ENCODE measurements around the gene GALNT6.

The GALNT6 gene

GRCh38 chr12:51405801-51406207, 14.6 kb upstream of the GALNT6 start:
- DNase-seq (ENCODE audit: extremely low read depth in 1 of 2, low read depth in 1 of 2), result no peak

DNA sequence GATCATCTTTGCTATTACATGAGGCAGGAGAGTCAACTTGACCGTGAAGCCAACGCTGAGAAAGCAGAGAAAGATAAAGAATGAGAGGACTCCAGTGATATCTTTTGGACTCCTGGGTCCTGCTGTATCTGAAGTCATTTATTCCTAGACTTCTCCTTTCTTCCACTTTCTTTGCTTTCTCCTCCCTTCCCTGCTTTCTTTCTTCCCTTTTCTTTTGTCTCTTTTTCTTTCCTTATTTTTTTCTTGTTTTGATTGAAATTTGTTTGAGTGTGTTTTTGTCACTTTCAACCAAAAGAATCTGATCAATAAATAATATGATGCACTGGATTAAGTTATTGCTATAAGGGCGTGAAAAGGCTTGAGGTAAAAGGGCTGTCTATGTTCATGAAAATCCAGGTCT, 13.4 kb upstream of the GALNT6 start:
- DNase-seq (ENCODE audit: extremely low read depth in 1 of 2, low read depth in 1 of 2), result no peak

GRCh38 chr12:51403681-51404136, 12.5 kb upstream of the GALNT6 start:
- no peak for DNase-seq (ENCODE audit: extremely low read depth in 1 of 2, low read depth in 1 of 2)

DNA sequence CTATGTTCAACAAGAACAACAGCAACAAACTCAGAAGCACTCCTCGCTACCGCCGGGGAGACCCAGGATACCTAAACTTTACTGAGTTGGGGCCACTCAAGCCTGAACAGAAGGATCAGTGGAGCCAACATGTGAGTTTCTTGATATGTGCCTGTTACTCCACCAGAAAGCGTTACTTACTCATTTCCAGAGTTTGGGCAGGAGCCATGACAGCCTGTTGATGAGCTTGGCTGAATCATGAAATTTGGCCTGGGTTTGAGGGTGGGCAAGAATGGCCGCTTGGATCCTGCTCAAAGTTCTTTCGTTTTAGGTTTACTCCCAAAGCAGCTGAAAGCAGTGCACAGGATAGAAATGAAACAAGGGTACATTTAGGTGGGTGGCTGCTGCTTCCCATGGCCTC, 12.0 kb upstream of the GALNT6 start:
- no peak for DNase-seq (ENCODE audit: extremely low read depth in 1 of 2, low read depth in 1 of 2)

GRCh38 chr12:51401900-51402299, 10.7 kb upstream of the GALNT6 start:
- DNase-seq (ENCODE audit: extremely low read depth in 1 of 2, low read depth in 1 of 2), result no peak

DNA sequence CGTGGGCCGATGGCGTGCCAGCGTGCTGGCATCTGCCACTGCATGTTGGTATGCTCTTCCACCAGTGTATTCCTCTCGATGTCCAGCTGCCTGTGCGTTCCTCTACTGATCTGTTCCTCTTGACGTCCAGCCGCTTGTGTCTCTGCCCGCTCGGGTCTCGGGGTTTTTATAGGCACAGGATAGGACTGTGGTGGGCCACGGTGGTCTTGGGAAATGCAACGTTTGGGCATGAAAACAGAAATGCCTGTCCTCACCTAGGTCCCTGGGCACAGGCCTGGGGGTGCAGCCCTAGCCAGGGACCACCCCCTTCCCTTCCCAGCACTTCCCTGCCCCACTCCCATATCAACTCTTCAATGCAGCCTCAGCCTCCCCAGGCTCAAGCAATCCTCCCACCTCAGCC, 10.3 kb upstream of the GALNT6 start:
- no peak for DNase-seq (ENCODE audit: extremely low read depth in 1 of 2, low read depth in 1 of 2)

GRCh38 chr12:51401020-51401419, 9.8 kb upstream of the GALNT6 start:
- DNase-seq (ENCODE audit: extremely low read depth in 1 of 2, low read depth in 1 of 2), result no peak

DNA sequence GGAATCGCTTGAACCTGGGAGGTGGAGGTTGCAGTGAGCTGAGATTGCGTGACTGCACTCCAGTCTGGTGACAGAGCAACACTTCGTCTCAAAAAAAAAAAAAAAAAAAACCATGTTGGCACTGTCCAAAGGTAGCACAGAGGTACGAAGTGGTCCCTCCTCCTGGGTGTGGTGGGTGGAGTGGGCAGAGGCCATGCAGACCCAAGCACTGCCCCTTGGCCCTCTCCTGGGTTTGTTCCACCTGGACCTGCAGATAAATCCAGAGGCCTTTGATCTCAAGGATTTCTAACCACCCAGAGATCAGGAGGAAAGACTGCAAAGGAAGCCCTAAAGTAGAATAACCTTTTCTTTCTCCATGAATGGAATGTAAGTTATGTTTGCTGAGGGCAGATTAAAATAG, 8.7 kb upstream of the GALNT6 start:
- DNase-seq (ENCODE audit: extremely low read depth in 1 of 2, low read depth in 1 of 2), result no peak

GRCh38 chr12:51397670-51398069, 6.5 kb upstream of the GALNT6 start:
- no peak for DNase-seq (ENCODE audit: extremely low read depth in 1 of 2, low read depth in 1 of 2)

DNA sequence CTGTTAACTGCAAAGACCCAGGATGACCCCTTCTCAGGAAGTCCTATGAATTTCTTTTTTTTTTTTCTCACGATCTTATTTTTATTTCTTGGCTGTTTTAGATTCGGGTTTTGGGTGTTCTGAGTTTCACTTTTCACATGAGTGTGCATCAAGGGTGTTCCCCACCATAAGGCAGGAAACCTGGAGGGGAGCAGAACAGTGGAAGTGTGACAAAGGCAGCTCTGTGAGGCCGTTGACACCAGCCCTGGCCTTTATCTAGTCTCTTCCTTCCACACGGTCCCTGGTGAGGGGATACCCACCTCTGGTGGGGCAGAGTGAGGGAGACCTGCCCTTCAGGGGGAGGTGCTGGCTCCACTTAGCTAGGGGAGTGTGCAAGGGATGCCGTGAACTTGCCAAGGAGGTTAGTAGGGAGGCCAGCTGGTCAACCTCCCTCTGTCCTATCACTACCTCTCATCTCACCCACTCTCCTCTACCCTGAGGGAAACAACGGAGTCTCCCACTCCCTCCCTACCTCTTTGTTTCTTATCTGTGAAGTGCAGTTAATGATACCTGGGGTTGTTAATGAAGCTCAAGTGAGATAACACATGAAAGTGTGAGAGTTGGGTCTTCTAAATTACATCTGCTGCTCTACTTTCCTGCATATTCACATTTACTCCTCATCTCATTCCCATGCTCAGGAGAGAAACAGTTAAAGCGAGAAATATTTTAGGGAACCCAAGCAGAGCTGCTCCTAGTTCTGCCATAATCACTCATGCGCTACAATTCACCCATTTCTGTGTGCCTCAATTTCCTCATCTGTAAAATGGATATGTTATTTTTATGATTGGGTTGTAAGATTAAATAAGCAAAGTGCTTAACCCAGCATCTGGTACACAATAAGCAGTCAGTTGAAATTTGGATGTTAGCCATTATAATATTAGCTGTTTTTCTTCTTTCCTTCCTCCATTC, 4.4 kb upstream of the GALNT6 start:
- peak in 1 of 2 donors; percentile 30 for DNase-seq (ENCODE audit: extremely low read depth in 1 of 2, low read depth in 1 of 2)

DNA sequence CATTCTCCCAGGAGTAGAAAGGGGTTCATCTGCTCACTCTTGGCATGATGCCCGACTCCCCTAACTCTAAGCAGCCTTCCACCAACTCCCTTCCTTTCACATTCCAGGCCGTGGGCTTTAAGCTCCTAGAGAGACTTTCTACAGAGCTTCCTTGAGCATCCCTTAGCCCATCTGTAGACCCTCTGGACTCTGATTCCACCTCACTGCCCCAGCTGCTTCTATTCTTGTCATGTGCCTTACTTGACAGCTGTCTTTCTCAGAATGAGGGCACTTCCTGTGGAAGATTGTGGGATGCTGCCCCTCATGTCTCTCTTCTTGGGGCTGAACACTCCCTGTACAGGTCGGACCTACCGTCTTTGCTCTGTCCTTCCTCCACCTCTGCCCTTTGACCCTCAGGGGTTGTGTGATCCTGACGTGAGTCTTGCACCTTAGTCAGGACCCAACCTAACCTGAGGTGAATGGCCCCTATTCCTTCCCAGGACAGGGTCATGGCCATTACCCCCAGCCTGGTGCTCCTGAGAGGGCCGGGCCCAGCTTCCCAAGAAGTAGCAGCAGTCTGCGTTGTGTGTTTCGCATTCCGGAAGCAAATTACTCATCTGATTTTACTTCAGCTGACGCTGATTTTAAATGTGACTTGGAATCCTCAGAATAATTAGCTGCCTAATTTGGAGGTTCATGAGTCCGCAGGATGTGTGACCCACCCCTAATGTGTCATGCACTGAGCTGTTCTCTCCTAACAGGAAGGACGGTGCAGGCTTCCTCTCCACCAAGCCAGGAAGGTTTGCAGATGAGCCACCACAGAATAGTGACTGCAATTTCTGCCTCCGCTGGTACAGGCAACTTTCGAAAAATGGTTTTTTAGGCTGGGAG, 2.7 kb upstream of the GALNT6 start:
- DNase-seq (ENCODE audit: extremely low read depth in 1 of 2, low read depth in 1 of 2), result peak in 1 of 2 donors; percentile 61

DNA sequence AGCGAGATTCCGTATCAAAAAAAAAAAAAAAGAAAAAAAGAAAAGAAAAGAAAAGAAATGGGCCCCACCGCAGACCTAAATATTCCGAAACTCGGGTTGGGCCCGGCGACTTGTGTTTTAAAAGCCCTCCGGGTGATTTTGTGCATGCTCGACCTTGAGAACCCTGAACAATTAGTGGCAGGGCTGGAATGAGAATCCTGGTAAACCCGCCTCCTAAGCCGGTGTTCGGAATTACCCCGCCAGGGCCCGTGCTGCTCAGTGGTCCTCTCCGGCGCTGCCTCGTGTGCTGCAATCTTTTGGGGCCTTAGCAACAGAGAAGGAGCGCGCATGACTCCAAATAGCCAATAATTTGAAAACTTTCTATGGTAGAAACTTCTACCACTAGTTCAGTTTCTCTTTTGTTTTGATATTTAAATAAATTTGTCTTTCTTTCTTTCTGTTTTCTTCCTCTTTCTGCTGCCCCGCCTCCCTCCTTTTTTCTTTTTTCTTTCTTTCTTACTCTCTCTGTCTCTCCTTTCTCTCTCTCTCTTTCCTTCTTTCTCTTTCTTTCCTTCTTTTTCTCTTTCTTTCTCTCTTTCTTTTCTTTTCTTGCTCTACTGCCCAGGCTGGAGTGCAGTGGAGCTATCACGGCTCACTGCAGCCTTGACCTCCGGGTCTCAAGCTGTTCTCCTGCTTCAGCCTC, 1.5 kb upstream of the GALNT6 start:
- no peak for DNase-seq (ENCODE audit: extremely low read depth in 1 of 2, low read depth in 1 of 2)

GRCh38 chr12:51390891-51391282, 319 bp downstream of the GALNT6 start:
- DNase-seq (ENCODE audit: extremely low read depth in 1 of 2, low read depth in 1 of 2), result no peak

DNA sequence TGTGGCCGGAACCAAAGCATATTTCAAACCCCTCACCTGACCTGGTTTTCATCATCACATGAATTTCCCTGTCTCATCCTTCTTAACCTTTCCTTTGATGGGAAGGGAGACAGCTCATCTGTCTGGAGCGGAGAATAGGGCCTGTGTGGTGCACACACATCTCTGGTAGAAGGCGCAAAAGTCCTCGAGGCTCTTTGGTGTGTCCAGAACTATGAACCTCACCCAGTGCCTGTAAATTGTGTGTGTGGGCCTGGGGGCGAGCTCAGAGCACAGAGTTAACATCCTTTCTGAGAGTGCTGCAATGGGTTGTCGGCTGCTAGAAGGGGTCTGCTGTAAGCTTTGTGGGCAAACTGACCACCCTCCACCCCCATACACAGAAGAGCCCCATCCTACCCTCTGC, 749 bp downstream of the GALNT6 start:
- DNase-seq (ENCODE audit: extremely low read depth in 1 of 2, low read depth in 1 of 2), result no peak

DNA sequence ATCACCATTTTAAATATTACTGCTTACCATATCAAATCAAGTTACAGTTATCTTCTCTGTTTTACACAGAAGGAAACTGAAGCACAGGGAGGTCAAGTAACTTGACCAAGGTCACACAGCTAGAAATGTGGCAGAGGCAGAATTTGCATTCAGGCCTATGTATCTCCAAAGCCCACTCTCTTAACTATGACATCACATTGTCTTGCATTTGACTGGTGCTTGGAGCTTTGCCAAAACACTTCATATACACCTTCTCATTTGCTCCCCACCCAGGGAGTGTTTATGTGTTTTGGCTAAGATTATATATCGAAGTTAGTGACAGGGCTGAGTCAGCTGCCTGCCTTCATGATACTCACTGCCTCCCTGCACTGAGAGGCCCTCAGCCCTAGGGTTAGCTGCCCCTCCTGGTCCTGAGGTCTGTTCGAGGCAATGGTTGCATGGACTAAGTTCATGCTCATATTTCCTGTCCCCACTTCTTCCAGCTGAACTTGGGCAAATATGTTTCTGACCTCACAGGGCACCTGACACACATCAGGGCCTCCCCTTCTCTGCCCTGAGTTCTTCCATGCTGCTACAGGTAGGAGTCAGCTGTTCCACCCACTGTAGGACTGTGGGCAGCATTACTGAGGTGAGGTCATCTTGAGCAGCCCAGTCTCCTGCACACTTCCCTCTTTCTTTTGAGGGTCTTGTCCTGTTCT, 1.8 kb downstream of the GALNT6 start:
- peak in 1 of 2 donors; percentile 19 for DNase-seq (ENCODE audit: extremely low read depth in 1 of 2, low read depth in 1 of 2)

DNA sequence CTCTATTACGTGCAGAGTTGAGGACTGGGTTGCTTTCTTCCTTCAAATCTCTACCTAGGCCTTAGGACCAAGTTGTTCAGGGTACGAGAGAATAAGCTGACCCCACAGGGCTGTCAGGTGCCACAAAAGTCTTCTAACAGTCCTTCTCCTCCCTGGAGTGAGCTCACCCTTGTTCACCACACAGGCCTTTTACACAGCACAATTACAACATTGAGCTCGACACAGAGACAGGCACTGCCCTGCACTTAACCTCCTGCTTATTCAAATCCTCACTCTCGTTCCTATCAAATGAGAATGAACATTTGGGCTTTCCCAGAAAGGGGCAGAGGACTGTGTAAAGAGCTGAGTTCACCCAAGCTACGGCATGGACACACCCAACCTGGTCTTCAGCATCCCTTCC, 2.4 kb downstream of the GALNT6 start:
- DNase-seq (ENCODE audit: extremely low read depth in 1 of 2, low read depth in 1 of 2), result no peak

DNA sequence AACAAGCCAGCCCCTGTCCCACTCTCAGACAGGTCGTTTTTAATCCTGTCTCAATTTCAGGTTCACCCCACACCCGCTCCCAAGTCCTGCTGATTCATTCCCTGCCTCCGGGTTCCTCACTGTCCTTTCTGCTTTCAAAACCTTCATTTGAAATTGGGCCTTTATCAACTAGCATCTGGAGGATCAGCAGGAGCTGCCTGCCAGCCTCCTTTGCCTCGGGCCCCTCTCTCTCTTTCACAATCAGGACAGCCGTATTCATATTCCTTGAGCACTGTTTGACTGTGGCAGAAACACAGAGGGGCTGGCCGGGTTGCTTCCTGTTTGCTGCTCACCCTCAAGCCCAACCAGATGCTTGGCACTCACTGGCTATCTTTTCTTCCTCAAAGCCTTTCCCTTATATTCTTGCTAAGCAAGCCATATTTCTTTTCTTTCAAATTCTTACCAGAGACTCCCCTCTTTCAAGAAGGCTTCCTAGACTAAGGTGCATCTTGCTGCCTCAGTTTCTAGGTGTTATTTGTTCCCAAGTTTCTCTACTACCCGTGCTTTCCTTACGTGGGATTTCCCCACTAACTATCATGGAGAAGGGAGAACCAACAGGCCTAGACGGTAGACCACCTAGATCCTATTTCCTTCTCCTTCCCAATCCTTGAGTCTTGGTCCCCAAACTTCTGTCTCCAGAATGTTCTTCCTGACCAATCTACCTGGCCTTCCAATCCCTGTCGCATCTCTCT, 3.0 kb downstream of the GALNT6 start:
- no peak for DNase-seq (ENCODE audit: extremely low read depth in 1 of 2, low read depth in 1 of 2)

GRCh38 chr12:51386351-51386750, 4.9 kb downstream of the GALNT6 start:
- DNase-seq (ENCODE audit: extremely low read depth in 1 of 2, low read depth in 1 of 2), result no peak

- DNase-seq (ENCODE audit: extremely low read depth in 1 of 2, low read depth in 1 of 2), result no peak
Observed at GRCh38 chr12:51383269-51383905, 7.8 kb downstream of the GALNT6 start.
